Loucy (cell line): ENCODE results near the gene TPSB2.
"Not testable (repeated sequence)": the region's sequence is repeated elsewhere in the genome, so short reads cannot be mapped to it uniquely, and the experiment has no call there.

Source experiments
- H2AFZ ChIP-seq: fragments of 200-600 bp; sonication (generic); 2 replicates; pipeline ENCODE4 v1.6.0; 2016; ENCODE audit warnings: antibody characterized with exemption, mild to moderate bottlenecking, low read length, moderate library complexity
- H3F3A ChIP-seq: fragments of 200-600 bp; 2 replicates; pipeline ENCODE4 v1.6.0; 2016; ENCODE audit warnings: antibody characterized with exemption, low read depth, mild to moderate bottlenecking
- H3K27me3 ChIP-seq: fragments of 200-600 bp; sonication (generic); 2 replicates; pipeline ENCODE4 v1.6.1; 2014; ENCODE audit warnings: low read length, mild to moderate bottlenecking; ENCODE audit not compliant: insufficient read depth, poor library complexity, severe bottlenecking
- H3K36me3 ChIP-seq: fragments of 200-600 bp; sonication (generic); 2 replicates; pipeline ENCODE4 v1.6.1; 2016; ENCODE audit warnings: low read length; ENCODE audit not compliant: insufficient read depth
- H3K4me1 ChIP-seq: fragments of 200-600 bp; sonication (generic); 2 replicates; pipeline ENCODE4 v1.5.1; 2014; ENCODE audit warnings: low read length, mild to moderate bottlenecking; ENCODE audit not compliant: insufficient read depth, poor library complexity, severe bottlenecking
- H3K4me2 ChIP-seq: fragments of 200-600 bp; sonication (generic); 2 replicates; pipeline ENCODE4 v1.6.0; 2014; ENCODE audit warnings: antibody characterized with exemption, low read length, low read depth, mild to moderate bottlenecking; ENCODE audit not compliant: poor library complexity, severe bottlenecking
- H3K4me3 ChIP-seq: fragments of 200-600 bp; sonication (generic); 2 replicates; pipeline ENCODE4 v1.5.1; 2014; ENCODE audit warnings: low read length, mild to moderate bottlenecking, mixed read lengths; ENCODE audit not compliant: poor library complexity, severe bottlenecking
- H3K79me2 ChIP-seq: fragments of 200-600 bp; sonication (generic); 2 replicates; pipeline ENCODE4 v1.6.1; 2014; ENCODE audit warnings: low read length; ENCODE audit not compliant: insufficient read depth
- H3K9ac ChIP-seq: fragments of 200-600 bp; sonication (generic); 2 replicates; pipeline ENCODE4 v1.6.0; 2014; ENCODE audit warnings: mild to moderate bottlenecking, low read depth, low read length, moderate library complexity; ENCODE audit not compliant: poor library complexity, severe bottlenecking
- H3K9me2 ChIP-seq: fragments of 200-600 bp; sonication (generic); replicated peaks from 2 replicates; pipeline ENCODE4 v1.6.1; 2016; ENCODE audit warnings: low read depth, low read length, mixed read lengths
- H3K9me3 ChIP-seq: fragments of 200-600 bp; sonication (generic); 2 replicates; pipeline ENCODE4 v1.6.1; 2014; ENCODE audit warnings: mild to moderate bottlenecking, antibody characterized with exemption, low read length, low read depth; ENCODE audit not compliant: insufficient read depth
- H4K20me1 ChIP-seq: fragments of 200-600 bp; sonication (generic); 2 replicates; pipeline ENCODE4 v1.6.0; 2014; ENCODE audit warnings: antibody characterized with exemption, low read length, mild to moderate bottlenecking; ENCODE audit not compliant: insufficient read depth, poor library complexity, severe bottlenecking
- EZH2phosphoT487 ChIP-seq: fragments of 200-600 bp; IDR thresholded peaks from 2 replicates; pipeline ENCODE4 v1.6.1; 2018; ENCODE audit warnings: antibody characterized with exemption, mild to moderate bottlenecking, moderate library complexity, borderline replicate concordance
- TF ChIP-seq, protein P1 (sequence below): fragments of 200-600 bp; sonication (generic); conservative IDR thresholded peaks from 2 replicates; pipeline ENCODE4 v1.5.1; 2014; ENCODE audit warnings: mild to moderate bottlenecking, antibody characterized with exemption, low read length

TPSB2 gene

DNA sequence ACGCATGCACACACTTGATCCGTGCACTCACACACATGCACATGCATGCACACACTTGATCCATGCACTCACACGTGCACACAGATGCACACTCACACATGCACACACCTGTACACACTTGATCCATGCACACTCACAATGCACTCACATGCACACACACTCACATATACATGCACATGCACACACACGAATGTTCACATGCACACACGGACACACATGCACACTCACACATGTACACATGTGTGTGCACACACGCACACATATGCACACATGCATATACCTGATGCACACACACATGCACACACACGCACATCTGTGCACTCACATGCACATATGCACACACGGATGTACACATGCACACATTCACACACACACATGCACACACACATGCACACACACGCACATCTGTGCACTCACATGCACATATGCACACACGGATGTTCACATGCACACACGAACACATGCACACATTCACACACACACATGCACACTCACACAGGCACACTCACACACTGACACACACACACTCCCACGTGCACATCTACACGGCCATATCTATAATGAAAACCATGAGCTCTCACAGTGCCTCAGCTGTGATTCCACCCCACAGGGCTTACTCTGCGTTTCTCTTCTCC lies 18.0 kb upstream of the TPSB2 start:
- not testable (repeated sequence) for H3K79me2 ChIP-seq, H3K9me2 ChIP-seq, H3F3A ChIP-seq, H3K4me2 ChIP-seq, H4K20me1 ChIP-seq, H3K4me3 ChIP-seq, H3K36me3 ChIP-seq, H3K9ac ChIP-seq, H2AFZ ChIP-seq, H3K9me3 ChIP-seq, H3K27me3 ChIP-seq, H3K4me1 ChIP-seq

DNA sequence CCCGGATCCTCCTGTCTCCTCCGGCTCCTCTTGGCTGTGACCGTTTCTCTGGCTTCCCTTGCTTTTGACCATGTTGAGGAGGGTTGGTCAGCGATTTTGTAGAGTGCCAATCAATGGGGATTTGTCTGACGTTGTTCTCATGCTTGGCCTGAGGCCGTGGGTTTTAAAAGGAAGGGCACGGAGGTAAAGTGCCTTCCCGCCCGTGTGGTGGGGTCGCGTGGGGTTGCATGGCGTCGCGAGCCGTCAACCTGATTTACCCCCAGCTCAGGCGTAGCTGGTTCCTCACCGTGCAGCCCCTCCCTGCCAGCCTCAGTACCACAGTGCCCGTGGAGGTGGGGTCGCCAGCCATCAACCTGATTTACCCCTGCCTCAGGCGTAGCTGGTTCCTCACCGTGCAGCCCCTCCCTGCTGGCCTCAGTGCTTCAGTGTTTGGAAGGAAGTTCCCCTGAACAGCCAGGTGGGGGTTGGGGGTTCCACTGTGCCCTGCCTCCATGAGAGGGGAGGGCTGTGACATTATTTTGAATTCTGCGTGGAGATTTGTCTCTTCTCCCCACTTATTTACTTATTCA lies 15.6 kb upstream of the TPSB2 start:
- Histone ChIP-seq H2AFZ (no peak overlapping the region), H3K79me2 (no peaks in the 10 kb centered on the region), H4K20me1 (no peaks in the 10 kb centered on the region), H3K9ac (peak overlapping the region; percentile 36), H3K4me2 (peak overlapping the region; percentile 16), H3K9me3 (no peaks in the 10 kb centered on the region), H3K9me2 (no peaks in the 10 kb centered on the region), H3K4me3 (no peak overlapping the region), H3F3A (no peaks in the 10 kb centered on the region), H3K27me3 (no peaks in the 10 kb centered on the region), H3K4me1 (no peaks in the 10 kb centered on the region), H3K36me3 (no peaks in the 10 kb centered on the region)
- TF ChIP-seq, protein P1, sequence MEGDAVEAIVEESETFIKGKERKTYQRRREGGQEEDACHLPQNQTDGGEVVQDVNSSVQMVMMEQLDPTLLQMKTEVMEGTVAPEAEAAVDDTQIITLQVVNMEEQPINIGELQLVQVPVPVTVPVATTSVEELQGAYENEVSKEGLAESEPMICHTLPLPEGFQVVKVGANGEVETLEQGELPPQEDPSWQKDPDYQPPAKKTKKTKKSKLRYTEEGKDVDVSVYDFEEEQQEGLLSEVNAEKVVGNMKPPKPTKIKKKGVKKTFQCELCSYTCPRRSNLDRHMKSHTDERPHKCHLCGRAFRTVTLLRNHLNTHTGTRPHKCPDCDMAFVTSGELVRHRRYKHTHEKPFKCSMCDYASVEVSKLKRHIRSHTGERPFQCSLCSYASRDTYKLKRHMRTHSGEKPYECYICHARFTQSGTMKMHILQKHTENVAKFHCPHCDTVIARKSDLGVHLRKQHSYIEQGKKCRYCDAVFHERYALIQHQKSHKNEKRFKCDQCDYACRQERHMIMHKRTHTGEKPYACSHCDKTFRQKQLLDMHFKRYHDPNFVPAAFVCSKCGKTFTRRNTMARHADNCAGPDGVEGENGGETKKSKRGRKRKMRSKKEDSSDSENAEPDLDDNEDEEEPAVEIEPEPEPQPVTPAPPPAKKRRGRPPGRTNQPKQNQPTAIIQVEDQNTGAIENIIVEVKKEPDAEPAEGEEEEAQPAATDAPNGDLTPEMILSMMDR = no peak
- TF ChIP-seq EZH2phosphoT487 = no peak

DNA sequence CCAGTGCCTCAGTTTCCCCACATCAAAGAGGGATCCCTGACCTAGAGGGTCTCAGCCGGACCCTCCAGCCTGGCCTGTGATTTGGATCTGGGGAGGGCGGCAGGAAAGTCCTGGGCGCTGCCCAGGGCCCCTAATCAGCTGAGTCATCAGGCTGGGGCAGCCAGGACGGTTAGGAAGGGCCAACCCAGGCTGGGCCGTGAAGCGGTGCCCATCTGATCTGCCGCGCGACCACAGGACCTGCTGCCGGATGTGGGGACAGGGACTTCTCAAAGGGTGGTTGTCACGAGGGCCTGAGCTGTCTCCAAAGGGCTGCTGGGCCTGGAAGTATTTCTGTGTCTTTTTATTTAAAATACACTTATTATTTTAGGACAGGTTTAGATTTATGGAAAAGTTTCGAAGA lies 14.9 kb upstream of the TPSB2 start:
- no peak for TF ChIP-seq EZH2phosphoT487
- TF ChIP-seq, protein P1 = no peak
- Histone ChIP-seq H3K9me2 (no peaks in the 10 kb centered on the region), H3K9ac (peak overlapping the region; percentile 36), H3K4me2 (peak overlapping the region; percentile 16), H4K20me1 (no peaks in the 10 kb centered on the region), H3K79me2 (no peaks in the 10 kb centered on the region), H3F3A (no peaks in the 10 kb centered on the region), H3K27me3 (no peaks in the 10 kb centered on the region), H3K36me3 (no peaks in the 10 kb centered on the region), H3K9me3 (no peaks in the 10 kb centered on the region), H3K4me1 (no peaks in the 10 kb centered on the region), H3K4me3 (no peak overlapping the region), H2AFZ (no peak overlapping the region)

DNA sequence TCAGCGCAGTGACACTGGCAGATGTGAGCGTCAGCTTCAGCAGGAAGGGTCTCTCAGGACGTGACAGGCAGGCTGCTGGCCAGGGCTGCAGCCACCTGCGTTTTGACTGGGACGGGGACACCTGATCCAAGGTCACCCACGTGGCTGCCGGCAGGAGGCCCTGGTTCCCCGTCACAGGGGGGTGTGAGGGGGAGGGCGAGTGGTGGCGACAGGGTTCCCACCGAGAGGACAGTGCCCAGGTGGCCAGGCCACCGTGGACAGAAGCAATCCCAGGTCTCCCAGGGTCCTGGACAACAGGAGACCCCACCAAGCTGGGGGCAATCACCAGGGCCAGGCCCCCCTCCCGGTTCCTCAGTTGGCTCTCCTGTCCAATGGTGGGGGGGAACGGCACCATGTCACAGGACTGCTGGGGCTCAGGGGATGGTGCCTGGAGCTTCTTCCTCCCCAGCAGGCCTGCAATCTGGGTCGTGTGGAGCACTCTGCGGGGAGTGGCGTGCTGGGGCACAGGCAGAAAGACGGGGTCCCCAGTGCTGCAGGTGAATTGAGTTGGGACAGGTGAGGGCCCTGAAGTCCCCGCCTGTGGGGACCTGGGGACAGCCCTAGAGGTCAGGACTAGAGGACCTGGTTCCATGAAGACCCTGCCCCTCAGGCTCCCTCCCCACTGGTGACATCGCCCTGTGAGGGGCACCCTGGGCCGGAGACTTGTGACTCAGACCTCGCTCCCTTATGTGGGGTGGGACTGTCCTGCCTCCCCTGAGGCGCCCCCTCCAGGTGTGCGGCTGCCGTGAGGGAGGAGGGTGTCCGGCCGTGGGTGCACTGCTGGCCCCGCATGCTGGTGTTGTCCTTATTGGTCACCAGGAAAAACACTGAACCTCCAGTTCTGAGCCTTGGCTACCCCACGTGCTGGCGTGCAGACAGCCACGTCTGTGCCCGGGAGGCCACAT lies 14.2 kb upstream of the TPSB2 start:
- H3K9me2 ChIP-seq, H3K4me3 ChIP-seq, H3K27me3 ChIP-seq, H3F3A ChIP-seq, H3K9me3 ChIP-seq, H3K9ac ChIP-seq, H2AFZ ChIP-seq, H3K4me1 ChIP-seq, H3K4me2 ChIP-seq, H3K36me3 ChIP-seq, H3K79me2 ChIP-seq, H4K20me1 ChIP-seq: not testable (repeated sequence)

DNA sequence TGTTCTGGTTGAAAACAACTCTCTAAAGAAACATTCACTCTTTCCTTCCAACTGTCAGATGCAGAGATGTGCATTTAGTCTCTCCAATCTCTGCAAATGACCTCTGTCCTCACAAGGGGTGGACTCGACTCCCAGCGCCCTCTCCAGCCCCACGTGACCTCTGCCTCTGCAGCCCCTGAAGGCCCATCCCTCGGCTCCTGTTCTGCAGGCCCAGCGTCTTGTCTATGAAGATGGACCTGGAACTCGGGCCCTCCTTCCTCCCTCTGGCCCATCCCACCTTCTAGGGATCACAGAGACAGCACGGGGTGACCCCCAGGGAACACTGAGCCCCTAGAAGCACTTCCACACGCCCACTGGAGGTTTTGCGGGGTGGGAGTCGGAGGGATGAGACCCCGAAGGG lies 13.4 kb upstream of the TPSB2 start:
- not testable (repeated sequence) for H3K9me2 ChIP-seq, H2AFZ ChIP-seq, H3F3A ChIP-seq, H3K27me3 ChIP-seq, H3K9me3 ChIP-seq, H3K9ac ChIP-seq, H4K20me1 ChIP-seq, H3K4me2 ChIP-seq, H3K4me1 ChIP-seq, H3K36me3 ChIP-seq, H3K4me3 ChIP-seq, H3K79me2 ChIP-seq
